A673 (cell line): ENCODE results near the gene HSPD1. TPM values are rescaled to one million over a fixed set of nuclear protein-coding genes. Genes with fewer than 3 reads are reported as not detected.

Source experiments
- BruUV-seq: library from RNA; stranded (reverse); fragments of 400-500 nt; replicated peaks from 2 replicates; lab custom pipeline; 2021; lab: Mats Ljungman, UMichigan
- CTCF ChIA-PET: fragments of 300-600 bp; sonication (Branson Sonifier 250); formaldehyde crosslinking; loops from one replicate; lab custom pipeline; 2022; ENCODE audit warnings: antibody characterized with exemption; lab: Charles Lee
- POLR2A ChIA-PET: fragments of 300-600 bp; sonication (Branson Sonifier 250); formaldehyde crosslinking; loops from one replicate; lab custom pipeline; 2022; ENCODE audit warnings: antibody characterized with exemption; ENCODE audit not compliant: low non-redundant PET; lab: Charles Lee
- DNase-seq: peaks from one replicate; pipeline ENCODE4 v3.0.0-alpha.2; 2015; ENCODE audit warnings: low spot score
- H3K27ac ChIP-seq: fragments of 200-600 bp; sonication (generic); 2 replicates; pipeline ENCODE4 v1.5.1; 2016; ENCODE audit warnings: mixed run types, low read depth, mild to moderate bottlenecking, mixed read lengths, antibody characterized with exemption, low read length; ENCODE audit not compliant: poor library complexity, severe bottlenecking
- H3K27me3 ChIP-seq: fragments of 200-600 bp; sonication (generic); replicated peaks from 2 replicates; pipeline ENCODE4 v1.6.1; 2017; ENCODE audit warnings: mixed run types, low read depth, mild to moderate bottlenecking, mixed read lengths, antibody characterized with exemption, low read length; ENCODE audit not compliant: insufficient read depth, poor library complexity
- H3K36me3 ChIP-seq: fragments of 200-600 bp; sonication (generic); 2 replicates; pipeline ENCODE4 v1.6.1; 2016; ENCODE audit warnings: mixed run types, mild to moderate bottlenecking, mixed read lengths, antibody characterized with exemption, low read length; ENCODE audit not compliant: insufficient read depth, poor library complexity, severe bottlenecking
- H3K4me1 ChIP-seq: fragments of 200-600 bp; sonication (generic); 2 replicates; pipeline ENCODE4 v1.6.1; 2017; ENCODE audit warnings: mixed run types, mild to moderate bottlenecking, mixed read lengths, antibody characterized with exemption, low read length; ENCODE audit not compliant: insufficient read depth, poor library complexity, severe bottlenecking
- H3K4me3 ChIP-seq: fragments of 200-600 bp; sonication (generic); 2 replicates; pipeline ENCODE4 v1.5.1; 2016; ENCODE audit warnings: low read depth, mixed run types, mild to moderate bottlenecking, mixed read lengths, low read length; ENCODE audit not compliant: poor library complexity, severe bottlenecking
- H3K9me3 ChIP-seq: fragments of 200-600 bp; sonication (generic); 2 replicates; pipeline ENCODE4 v1.6.1; 2016; ENCODE audit warnings: mixed run types, low read depth, mild to moderate bottlenecking, mixed read lengths, antibody characterized with exemption, low read length; ENCODE audit not compliant: poor library complexity, severe bottlenecking
- EZH2 ChIP-seq: fragments of 200-600 bp; sonication (generic); IDR thresholded peaks from 2 replicates; pipeline ENCODE4 v1.6.1; 2017; ENCODE audit warnings: borderline replicate concordance, low read depth, mild to moderate bottlenecking, mixed read lengths, antibody characterized with exemption, low read length; ENCODE audit not compliant: poor library complexity, severe bottlenecking
- intact Hi-C: fragments of 100-400 bp; cut with micrococcal nuclease; formaldehyde crosslinking; loops from one replicate; pipeline ENCODE4 v1.10.0; 2022; ENCODE audit not compliant: unreplicated experiment
- total RNA-seq: library from RNA; stranded (reverse); gene quantifications from 2 replicates; pipeline ENCODE4 v1.2.3, GENCODE V29; 2021
- TF ChIP-seq, protein P1 (sequence below): fragments of 300-800, 200-600 bp; sonication (generic); conservative IDR thresholded peaks from 2 replicates; pipeline ENCODE4 v1.5.1; 2017; ENCODE audit warnings: low read depth, mild to moderate bottlenecking, antibody characterized with exemption, low read length, moderate library complexity, mixed read lengths

The HSPD1 gene
- total RNA-seq, 1 experiment from 2014 or later = 812 TPM

GRCh38 chr2:197543206-197543605 lies 43.6 kb upstream of the HSPD1 start:
- Histone ChIP-seq H3K27ac (no peak overlapping the region), H3K36me3 (peaks cover 27% of the 10 kb centered on the region), H3K4me1 (peaks cover 4% of the 10 kb centered on the region), H3K27me3 (no peaks in the 10 kb centered on the region), H3K4me3 (no peak overlapping the region), H3K9me3 (no peaks in the 10 kb centered on the region)
- no peak for TF ChIP-seq EZH2
- TF ChIP-seq, protein P1, sequence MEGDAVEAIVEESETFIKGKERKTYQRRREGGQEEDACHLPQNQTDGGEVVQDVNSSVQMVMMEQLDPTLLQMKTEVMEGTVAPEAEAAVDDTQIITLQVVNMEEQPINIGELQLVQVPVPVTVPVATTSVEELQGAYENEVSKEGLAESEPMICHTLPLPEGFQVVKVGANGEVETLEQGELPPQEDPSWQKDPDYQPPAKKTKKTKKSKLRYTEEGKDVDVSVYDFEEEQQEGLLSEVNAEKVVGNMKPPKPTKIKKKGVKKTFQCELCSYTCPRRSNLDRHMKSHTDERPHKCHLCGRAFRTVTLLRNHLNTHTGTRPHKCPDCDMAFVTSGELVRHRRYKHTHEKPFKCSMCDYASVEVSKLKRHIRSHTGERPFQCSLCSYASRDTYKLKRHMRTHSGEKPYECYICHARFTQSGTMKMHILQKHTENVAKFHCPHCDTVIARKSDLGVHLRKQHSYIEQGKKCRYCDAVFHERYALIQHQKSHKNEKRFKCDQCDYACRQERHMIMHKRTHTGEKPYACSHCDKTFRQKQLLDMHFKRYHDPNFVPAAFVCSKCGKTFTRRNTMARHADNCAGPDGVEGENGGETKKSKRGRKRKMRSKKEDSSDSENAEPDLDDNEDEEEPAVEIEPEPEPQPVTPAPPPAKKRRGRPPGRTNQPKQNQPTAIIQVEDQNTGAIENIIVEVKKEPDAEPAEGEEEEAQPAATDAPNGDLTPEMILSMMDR = no peak
- BruUV-seq = no TSS peak
- DNase-seq = no peak
- ChIA-PET POLR2A (no interaction called here), CTCF (no interaction called here)
- intact Hi-C loops = no loop called here

DNA sequence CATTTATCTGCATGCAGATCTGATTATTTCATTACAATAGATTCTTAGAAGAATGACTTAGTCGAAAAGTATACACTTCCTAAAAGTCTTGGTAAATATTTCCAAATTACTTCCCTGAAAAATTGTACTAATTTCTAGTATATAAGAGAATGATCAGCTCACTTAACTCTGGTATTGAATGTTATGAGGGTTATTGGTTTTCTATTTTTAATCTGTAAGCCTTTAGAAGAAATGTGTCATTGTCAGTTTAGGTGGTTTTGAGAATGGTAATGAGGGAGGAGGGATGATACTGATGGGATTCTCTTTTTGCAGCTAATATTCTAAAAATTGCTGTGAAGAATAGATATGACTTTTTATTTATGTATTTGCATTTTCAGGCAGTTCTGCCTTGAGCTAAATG lies 40.1 kb upstream of the HSPD1 start:
- BruUV-seq = no TSS peak
- TF ChIP-seq, protein P1 = no peak
- TF ChIP-seq EZH2 = no peak
- ChIA-PET POLR2A (no interaction called here), CTCF (no interaction called here)
- no peaks in the 10 kb centered on the region for H3K9me3 ChIP-seq
- intact Hi-C loops = no loop called here
- DNase-seq = no peak
- no peaks in the 10 kb centered on the region for H3K27me3 ChIP-seq
- H3K36me3 ChIP-seq = peaks cover 49% of the 10 kb centered on the region
- H3K27ac ChIP-seq = no peak overlapping the region
- no peak overlapping the region for H3K4me3 ChIP-seq
- peaks cover 6% of the 10 kb centered on the region for H3K4me1 ChIP-seq

DNA sequence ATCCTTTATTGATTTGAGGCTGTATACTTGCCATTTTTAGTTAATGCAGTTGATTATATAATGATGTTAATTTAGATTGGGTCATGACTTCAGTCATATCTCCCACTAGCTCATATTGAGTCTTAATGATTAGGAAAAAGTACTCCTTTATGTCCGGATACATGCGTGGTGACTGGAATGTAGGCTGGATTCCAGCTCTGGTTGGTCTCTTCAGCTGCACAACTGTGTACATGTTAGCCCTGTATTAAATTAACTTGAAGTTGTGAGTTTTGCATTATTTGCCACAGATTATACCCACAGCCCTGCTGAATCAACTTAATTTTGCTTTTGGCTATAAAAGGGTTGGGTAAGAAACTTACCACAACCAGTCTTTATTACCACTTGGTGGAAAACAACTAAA lies 38.8 kb upstream of the HSPD1 start:
- no TSS peak for BruUV-seq
- TF ChIP-seq, protein P1 = no peak
- no peak for TF ChIP-seq EZH2
- CTCF ChIA-PET = no interaction called here

More for the DNA sequence above, 38.8 kb upstream of the HSPD1 start:
- H3K4me1 ChIP-seq = peaks cover 6% of the 10 kb centered on the region
- no peak overlapping the region for H3K27ac ChIP-seq
- peaks cover 46% of the 10 kb centered on the region for H3K36me3 ChIP-seq
- H3K27me3 ChIP-seq = no peaks in the 10 kb centered on the region
- peak; percentile 15 for DNase-seq
- intact Hi-C loops = no loop called here
- no peaks in the 10 kb centered on the region for H3K9me3 ChIP-seq
- POLR2A ChIA-PET = no interaction called here
- no peak overlapping the region for H3K4me3 ChIP-seq
